Activated CD4-positive, alpha-beta T cell treated with anti-CD3 and anti-CD28 coated beads, Interleukin-2, amount 10 ng/mL, durations not matched to agents 24 days and 14 days (primary cell): Measurements from ENCODE around the gene LPGAT1. TPM values are rescaled to one million over a fixed set of nuclear protein-coding genes. Genes with fewer than 3 reads are reported as not detected.

Source experiments
- DNase-seq: peaks from one replicate; pipeline ENCODE4 v3.0.0; 2022
- H3K27ac Mint-ChIP-seq: one replicate; pipeline ENCODE4 v1.8.0; 2022; ENCODE audit warnings: mild to moderate bottlenecking, mixed read lengths
- H3K27me3 Mint-ChIP-seq: one replicate; pipeline ENCODE4 v1.8.0; 2022; ENCODE audit warnings: mixed read lengths
- H3K36me3 Mint-ChIP-seq: one replicate; pipeline ENCODE4 v1.8.0; 2022; ENCODE audit warnings: low read depth, mild to moderate bottlenecking, mixed read lengths
- H3K4me1 Mint-ChIP-seq: one replicate; pipeline ENCODE4 v1.8.0; 2021; ENCODE audit warnings: mixed read lengths
- H3K4me3 Mint-ChIP-seq: one replicate; pipeline ENCODE4 v1.8.0; 2022; ENCODE audit warnings: mild to moderate bottlenecking, moderate library complexity, mixed read lengths
- H3K9me3 Mint-ChIP-seq: one replicate; pipeline ENCODE4 v1.8.0; 2021; ENCODE audit warnings: mixed read lengths
- intact Hi-C: fragments of 100-400 bp; cut with micrococcal nuclease; formaldehyde crosslinking; loops from one replicate; pipeline ENCODE4 v1.15.1; 2023
- total RNA-seq: library from RNA; stranded (reverse); gene quantifications from 2 replicates; pipeline ENCODE4 v1.2.3, GENCODE V29; 2022

LPGAT1 gene
- total RNA-seq, 1 donor from 2014 or later: 42.1 TPM

DNA sequence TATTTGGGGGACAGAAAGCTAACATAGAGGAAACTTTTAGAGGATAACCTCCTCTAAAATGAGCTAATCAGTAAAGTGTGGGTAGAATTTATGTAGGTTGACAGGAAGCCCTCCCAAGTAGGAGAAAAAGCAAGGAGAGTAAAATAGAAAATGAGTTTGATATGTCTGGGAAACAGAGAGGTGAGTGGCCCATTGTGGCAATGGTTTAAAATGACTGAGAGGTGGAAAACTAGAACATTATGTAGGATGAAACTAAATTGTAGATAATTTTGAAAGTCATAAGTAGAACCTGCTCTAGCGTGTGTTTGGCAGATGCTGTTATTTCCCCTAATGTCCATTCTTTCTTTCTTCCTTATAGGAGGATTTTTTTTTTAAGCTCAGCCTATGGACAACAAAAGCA, 8.5 kb upstream of the LPGAT1 start:
- no peaks in the 10 kb centered on the region for H3K27me3 Mint-ChIP-seq
- DNase-seq: no peak
- H3K9me3 Mint-ChIP-seq: peaks cover 15% of the 10 kb centered on the region
- peaks cover 3% of the 10 kb centered on the region for H3K36me3 Mint-ChIP-seq
- H3K27ac Mint-ChIP-seq: peak overlapping the region; percentile 37
- intact Hi-C loops: loop anchor here (10.0 kb wide), 1 partner anchor 446 kb away; the partner anchor contains the start of gene PPP2R5A
- no peak overlapping the region for H3K4me3 Mint-ChIP-seq
- H3K4me1 Mint-ChIP-seq: peaks cover 55% of the 10 kb centered on the region

GRCh38 chr1:211833174-211833820, 2.7 kb upstream of the LPGAT1 start:
- H3K4me3 Mint-ChIP-seq: peak overlapping the region; percentile 70
- no peaks in the 10 kb centered on the region for H3K9me3 Mint-ChIP-seq
- intact Hi-C loops: loop anchor here (1.0 to 10.0 kb wide), 5 partner anchors 102 to 506 kb away; partner anchors contain the start of genes DTL, INTS7, PPP2R5A and SLC30A1
- H3K27me3 Mint-ChIP-seq: no peaks in the 10 kb centered on the region
- DNase-seq: peak; percentile 81
- H3K27ac Mint-ChIP-seq: peak overlapping the region; percentile 77
- H3K36me3 Mint-ChIP-seq: peaks cover 3% of the 10 kb centered on the region
- H3K4me1 Mint-ChIP-seq: peaks cover 54% of the 10 kb centered on the region

DNA sequence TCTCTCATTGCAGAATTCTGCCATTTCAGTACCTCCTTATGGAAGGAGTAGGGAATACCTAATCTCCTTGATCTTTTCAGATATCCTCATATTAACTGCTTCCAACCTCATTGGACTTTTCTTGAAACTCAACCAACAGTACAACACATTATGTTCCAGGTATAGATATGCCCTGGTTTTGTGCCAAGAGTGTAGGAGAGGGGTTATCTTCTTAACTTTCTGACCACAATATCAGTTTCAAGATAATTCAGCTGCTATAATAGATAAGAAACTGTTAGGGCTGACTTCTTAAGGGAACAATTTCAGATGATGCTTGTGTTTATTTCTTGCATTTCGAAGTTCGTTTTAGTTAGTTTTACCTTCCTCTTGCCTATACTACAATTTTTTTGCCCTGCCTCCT, 2.1 kb upstream of the LPGAT1 start:
- DNase-seq: no peak

DNA sequence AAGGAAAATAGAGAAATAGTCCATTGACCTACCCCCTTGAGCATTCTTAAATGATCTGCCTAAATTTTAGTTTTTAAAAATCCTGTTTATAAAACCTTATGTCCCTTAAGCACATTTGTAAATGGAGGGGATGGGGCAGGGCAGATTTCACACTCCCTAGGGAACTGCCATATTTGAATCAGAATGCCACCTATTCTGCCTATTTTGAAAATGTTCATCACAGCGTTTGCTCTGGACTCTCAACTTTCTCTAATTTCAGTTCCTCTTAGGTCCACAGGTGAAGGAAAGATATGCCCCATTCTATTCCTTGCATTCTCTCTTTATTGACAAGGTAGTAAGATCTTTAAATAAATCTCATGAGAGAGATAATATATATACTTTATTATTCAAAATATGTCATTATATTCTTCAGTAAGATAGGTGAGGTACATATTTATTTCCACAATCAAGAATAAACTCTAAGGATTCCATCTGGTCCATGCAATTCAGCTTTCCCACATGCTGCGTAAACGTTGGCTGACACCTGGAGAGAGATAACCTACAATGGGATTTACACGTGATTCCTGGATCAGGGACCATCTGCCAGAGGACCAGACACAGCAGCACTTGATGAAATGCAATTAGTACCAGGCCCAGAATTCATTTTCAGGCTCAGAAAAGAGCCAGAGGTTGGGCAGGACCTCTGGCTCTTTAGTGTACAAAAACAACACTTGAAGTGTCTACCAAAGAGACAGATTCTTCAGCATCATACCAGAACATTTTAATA, 1.2 kb upstream of the LPGAT1 start:
- Mint-ChIP-seq H3K27ac (peak overlapping the region; percentile 47), H3K4me1 (peaks cover 63% of the 10 kb centered on the region), H3K9me3 (no peaks in the 10 kb centered on the region), H3K36me3 (peaks cover 5% of the 10 kb centered on the region), H3K4me3 (peak overlapping the region; percentile 88), H3K27me3 (no peaks in the 10 kb centered on the region)
- no peak for DNase-seq
- intact Hi-C loops: loop anchor here (2.0 to 10.0 kb wide), 5 partner anchors 133 to 504 kb away; partner anchors contain the start of genes DTL, INTS7, PPP2R5A and SLC30A1

More for the DNA sequence above, 2.1 kb upstream of the LPGAT1 start:
- peaks cover 56% of the 10 kb centered on the region for H3K4me1 Mint-ChIP-seq
- H3K27ac Mint-ChIP-seq: peak overlapping the region; percentile 77
- peaks cover 3% of the 10 kb centered on the region for H3K36me3 Mint-ChIP-seq
- H3K9me3 Mint-ChIP-seq: no peaks in the 10 kb centered on the region
- H3K4me3 Mint-ChIP-seq: peak overlapping the region; percentile 70
- intact Hi-C loops: loop anchor here (1.0 to 10.0 kb wide), 5 partner anchors 103 to 505 kb away; partner anchors contain the start of genes DTL, INTS7, PPP2R5A and SLC30A1
- no peaks in the 10 kb centered on the region for H3K27me3 Mint-ChIP-seq

DNA sequence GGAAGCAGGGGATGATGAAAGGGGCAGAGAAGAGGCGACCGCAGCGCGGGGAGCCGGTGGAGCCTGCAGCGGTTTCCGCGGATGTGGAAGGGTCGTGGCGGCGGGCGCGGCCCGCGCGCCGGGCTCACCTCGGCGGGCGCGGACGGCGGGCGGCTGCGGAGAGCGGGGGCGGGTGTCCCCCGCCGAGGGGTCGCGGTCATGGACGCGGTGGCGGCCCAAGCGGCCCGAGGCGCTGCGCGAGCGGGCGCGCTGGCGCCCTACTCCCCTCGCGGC, 572 bp downstream of the LPGAT1 start:
- no peaks in the 10 kb centered on the region for H3K27me3 Mint-ChIP-seq
- no peaks in the 10 kb centered on the region for H3K9me3 Mint-ChIP-seq
- intact Hi-C loops: loop anchor here (1.0 to 10.0 kb wide), 6 partner anchors 131 to 503 kb away; partner anchors contain the start of genes DTL, INTS7, PPP2R5A and SLC30A1
- peaks cover 11% of the 10 kb centered on the region for H3K36me3 Mint-ChIP-seq
- peak overlapping the region; percentile 91 for H3K4me3 Mint-ChIP-seq
- peaks cover 58% of the 10 kb centered on the region for H3K4me1 Mint-ChIP-seq
- H3K27ac Mint-ChIP-seq: peak overlapping the region; percentile 88
- DNase-seq: peak; percentile 82

GRCh38 chr1:211829343-211830054, 1.1 kb downstream of the LPGAT1 start:
- Mint-ChIP-seq H3K4me1 (peaks cover 56% of the 10 kb centered on the region), H3K9me3 (no peaks in the 10 kb centered on the region), H3K27ac (peak overlapping the region; percentile 88), H3K36me3 (peaks cover 11% of the 10 kb centered on the region), H3K4me3 (peak overlapping the region; percentile 91), H3K27me3 (no peaks in the 10 kb centered on the region)
- intact Hi-C loops: loop anchor here (1.0 to 10.0 kb wide), 6 partner anchors 131 to 502 kb away; partner anchors contain the start of genes DTL, INTS7, PPP2R5A and SLC30A1
- DNase-seq: no peak

- H3K4me1 Mint-ChIP-seq: peaks cover 51% of the 10 kb centered on the region
- H3K4me3 Mint-ChIP-seq: peak overlapping the region; percentile 91
- intact Hi-C loops: no loop called here
- H3K9me3 Mint-ChIP-seq: no peaks in the 10 kb centered on the region
- H3K27me3 Mint-ChIP-seq: no peaks in the 10 kb centered on the region
- peak overlapping the region; percentile 42 for H3K27ac Mint-ChIP-seq
- H3K36me3 Mint-ChIP-seq: peaks cover 18% of the 10 kb centered on the region
- DNase-seq: no peak
These were observed 1.8 kb downstream of the LPGAT1 start for GRCh38 chr1:211828584-211829342.

DNA sequence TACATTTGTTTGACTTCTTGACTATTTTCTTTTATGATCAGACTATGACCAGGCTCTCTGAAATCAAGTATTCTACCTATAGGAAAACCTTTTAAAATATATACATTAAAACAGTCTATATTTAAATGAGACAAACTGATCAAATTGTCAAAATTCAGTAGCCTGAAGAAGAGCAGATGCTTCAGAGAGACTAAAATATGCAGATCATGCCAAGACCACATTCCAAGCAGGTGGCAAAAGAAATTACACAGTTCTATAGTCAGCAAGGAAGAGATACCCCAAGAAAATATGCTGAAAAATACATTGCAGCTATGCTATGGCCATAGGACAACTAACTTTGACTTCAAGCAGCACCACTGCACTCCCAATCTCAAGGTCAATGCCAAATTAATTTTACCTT, 3.5 kb downstream of the LPGAT1 start:
- Mint-ChIP-seq H3K9me3 (no peaks in the 10 kb centered on the region), H3K27ac (no peak overlapping the region), H3K36me3 (peaks cover 27% of the 10 kb centered on the region), H3K4me3 (peak overlapping the region; percentile 10), H3K27me3 (no peaks in the 10 kb centered on the region), H3K4me1 (peaks cover 41% of the 10 kb centered on the region)
- intact Hi-C loops: no loop called here
- DNase-seq: no peak

GRCh38 chr1:211825980-211826379, 4.6 kb downstream of the LPGAT1 start:
- Mint-ChIP-seq H3K36me3 (peaks cover 32% of the 10 kb centered on the region), H3K27me3 (no peaks in the 10 kb centered on the region), H3K9me3 (no peaks in the 10 kb centered on the region), H3K27ac (no peak overlapping the region), H3K4me1 (peaks cover 33% of the 10 kb centered on the region), H3K4me3 (no peak overlapping the region)
- DNase-seq: no peak
- intact Hi-C loops: no loop called here

DNA sequence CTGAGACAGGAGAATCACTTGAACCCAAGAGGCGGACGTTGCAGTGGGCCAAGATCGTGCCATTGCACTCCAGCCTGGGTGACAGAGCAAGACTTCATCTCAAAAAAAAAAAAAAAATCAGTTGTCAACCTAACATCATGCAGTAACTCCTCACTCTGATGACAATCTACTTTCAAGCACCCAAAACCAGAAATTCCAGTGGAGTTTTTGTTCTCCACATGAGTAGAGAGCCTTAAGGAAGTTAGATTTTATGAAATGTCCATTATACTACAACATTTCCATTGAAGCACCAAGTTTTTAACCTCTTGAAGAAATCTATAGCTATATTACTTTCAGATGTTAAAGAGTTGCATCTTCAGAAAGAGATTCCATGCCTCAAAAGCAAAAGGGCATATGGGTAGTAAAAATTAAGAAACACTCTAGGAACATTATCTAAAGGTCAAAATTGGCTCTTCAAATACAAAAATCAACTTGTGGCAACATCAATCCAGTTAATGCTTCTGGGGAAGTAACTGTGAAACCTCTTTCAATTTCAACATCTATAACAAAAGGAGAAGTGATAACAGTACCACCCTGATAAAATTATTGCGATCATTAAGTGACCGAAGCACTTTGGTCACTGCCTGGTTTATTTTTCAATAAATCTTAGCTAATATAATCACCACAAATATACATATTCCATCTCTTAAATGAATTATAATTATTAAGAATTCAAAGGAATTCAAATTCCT, 7.7 kb downstream of the LPGAT1 start:
- Mint-ChIP-seq H3K36me3 (peaks cover 46% of the 10 kb centered on the region), H3K4me1 (peaks cover 14% of the 10 kb centered on the region), H3K4me3 (no peak overlapping the region), H3K27me3 (no peaks in the 10 kb centered on the region), H3K9me3 (no peaks in the 10 kb centered on the region), H3K27ac (no peak overlapping the region)
- intact Hi-C loops: no loop called here
- no peak for DNase-seq

DNA sequence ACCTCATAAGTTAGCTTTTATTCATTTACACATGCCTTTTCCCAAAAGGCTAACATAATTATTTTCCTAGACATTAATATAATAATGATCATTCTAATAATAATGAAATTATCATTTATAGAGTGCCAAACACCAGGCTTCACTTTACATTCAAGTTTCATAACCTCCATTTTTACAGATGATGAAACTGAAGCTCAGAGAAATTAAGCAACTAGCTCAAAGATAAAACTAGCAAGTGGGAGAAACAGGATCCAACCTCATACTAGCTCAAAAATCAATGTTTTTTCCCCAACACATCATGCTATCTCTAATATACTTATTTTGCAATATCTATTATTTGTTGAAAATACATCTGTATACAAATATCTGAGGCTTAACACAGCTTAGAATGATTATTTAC, 14.0 kb downstream of the LPGAT1 start:
- DNase-seq: no peak
- intact Hi-C loops: no loop called here
- peaks cover 1% of the 10 kb centered on the region for H3K4me1 Mint-ChIP-seq
- no peak overlapping the region for H3K4me3 Mint-ChIP-seq
- no peak overlapping the region for H3K27ac Mint-ChIP-seq
- no peaks in the 10 kb centered on the region for H3K27me3 Mint-ChIP-seq
- H3K9me3 Mint-ChIP-seq: no peaks in the 10 kb centered on the region
- H3K36me3 Mint-ChIP-seq: peaks cover 26% of the 10 kb centered on the region

- Mint-ChIP-seq H3K4me3 (no peak overlapping the region), H3K4me1 (peaks cover 1% of the 10 kb centered on the region), H3K27ac (no peak overlapping the region), H3K36me3 (peaks cover 27% of the 10 kb centered on the region), H3K27me3 (no peaks in the 10 kb centered on the region), H3K9me3 (no peaks in the 10 kb centered on the region)
- intact Hi-C loops: no loop called here
- no peak for DNase-seq
These were observed 16.2 kb downstream of the LPGAT1 start for GRCh38 chr1:211814313-211814712.

DNA sequence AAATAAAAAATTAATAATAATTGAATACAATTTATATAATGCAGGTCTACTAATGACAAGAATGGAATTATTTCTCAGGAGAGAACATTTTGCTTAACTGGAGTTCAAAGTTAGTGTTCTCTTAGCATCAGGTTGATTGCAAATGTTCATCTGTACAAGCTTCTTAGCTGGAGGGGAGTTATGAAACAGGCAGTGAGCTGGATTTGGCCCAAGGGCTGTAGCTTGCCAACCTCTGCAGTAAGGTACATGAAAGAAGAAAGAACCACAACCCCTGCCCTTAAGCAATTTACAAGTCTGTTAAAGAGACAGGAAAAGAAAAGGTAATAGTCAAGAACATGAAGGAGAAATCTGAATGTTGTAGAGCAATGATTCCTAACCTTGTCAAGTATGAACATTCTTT, 17.0 kb downstream of the LPGAT1 start:
- intact Hi-C loops: no loop called here
- Mint-ChIP-seq H3K27ac (no peak overlapping the region), H3K9me3 (no peaks in the 10 kb centered on the region), H3K4me1 (peaks cover 1% of the 10 kb centered on the region), H3K27me3 (no peaks in the 10 kb centered on the region), H3K4me3 (no peak overlapping the region), H3K36me3 (peaks cover 28% of the 10 kb centered on the region)
- DNase-seq: no peak
